ENCODE data around the gene DNAH6.

Gene DNAH6

GRCh38 chr2:84821806-84822205 is 305.5 kb downstream of the DNAH6 start:
- H3K27ac ChIP-seq: no peak overlapping the region
- TF ChIP-seq CTCF (IDR thresholded peaks at IDR 0.05) (no peak), ZFX (IDR thresholded peaks at IDR 0.05; ENCODE audit: borderline replicate concordance) (no peak)

GRCh38 chr2:84823229-84823628 is 306.9 kb downstream of the DNAH6 start:
- no peak overlapping the region for H3K27ac ChIP-seq
- TF ChIP-seq ZFX (IDR thresholded peaks at IDR 0.05; ENCODE audit: borderline replicate concordance): no peak
- TF ChIP-seq CTCF (IDR thresholded peaks at IDR 0.05): no peak

- no peak overlapping the region for H3K27ac ChIP-seq
- no peak for TF ChIP-seq CTCF (IDR thresholded peaks at IDR 0.05)
Observed at GRCh38 chr2:84823788-84824187, 307.5 kb downstream of the DNAH6 start.

- TF ChIP-seq ZFX (IDR thresholded peaks at IDR 0.05; ENCODE audit: borderline replicate concordance): no peak
- no peak for TF ChIP-seq CTCF (IDR thresholded peaks at IDR 0.05)
- H3K27ac ChIP-seq: no peak overlapping the region
Observed at GRCh38 chr2:84827978-84828575, 311.8 kb downstream of the DNAH6 start.

GRCh38 chr2:84829693-84830092 is 313.4 kb downstream of the DNAH6 start:
- TF ChIP-seq CTCF (IDR thresholded peaks at IDR 0.05): no peak
- no peak for TF ChIP-seq ZFX (IDR thresholded peaks at IDR 0.05; ENCODE audit: borderline replicate concordance)
- no peak overlapping the region for H3K27ac ChIP-seq

GRCh38 chr2:84830095-84830494 is 313.8 kb downstream of the DNAH6 start:
- no peak for TF ChIP-seq ZFX (IDR thresholded peaks at IDR 0.05; ENCODE audit: borderline replicate concordance)
- TF ChIP-seq CTCF (IDR thresholded peaks at IDR 0.05): no peak

GRCh38 chr2:84830758-84831500 is 314.6 kb downstream of the DNAH6 start:
- H3K27ac ChIP-seq: no peak overlapping the region
- TF ChIP-seq CTCF (IDR thresholded peaks at IDR 0.05) (no peak), ZFX (IDR thresholded peaks at IDR 0.05; ENCODE audit: borderline replicate concordance) (no peak)

More at GRCh38 chr2:84830095-84830494, 313.8 kb downstream of the DNAH6 start:
- no peak overlapping the region for H3K27ac ChIP-seq

Data from 22Rv1 (cell line).